HEK293T (cell line): Measurements from ENCODE around the gene TAPBP.
"Not testable (repeated sequence)": the region's sequence is repeated elsewhere in the genome, so short reads cannot be mapped to it uniquely, and the experiment has no call there.

ENCODE experiments used
- CTCF ChIA-PET: fragments of 350-600 bp; formaldehyde crosslinking; extraction: SDS; loops from one replicate; lab custom pipeline; 2021; ENCODE audit warnings: antibody characterized with exemption, inconsistent platforms; lab: Yijun Ruan, JAX
- POLR2A ChIA-PET: fragments of 350-600 bp; formaldehyde crosslinking; extraction: SDS; loops from one replicate; lab custom pipeline; 2020; ENCODE audit warnings: antibody characterized with exemption, inconsistent platforms; lab: Yijun Ruan, JAX
- DNase-seq: peaks from one replicate; pipeline ENCODE4 v3.0.0; 2012; ENCODE audit warnings: mixed read lengths; ENCODE audit errors: extremely low spot score
- ARNT ChIP-seq: fragments of 450-650 bp; IDR thresholded peaks from 2 replicates; pipeline ENCODE4 v1.6.1; 2017; ENCODE audit warnings: mild to moderate bottlenecking
- BHLHE40 ChIP-seq: fragments of 450-650 bp; IDR thresholded peaks from 2 replicates; pipeline ENCODE4 v1.6.1; 2016; ENCODE audit warnings: mild to moderate bottlenecking, moderate library complexity, borderline replicate concordance
- CTBP1 ChIP-seq: fragments of 450-650 bp; IDR thresholded peaks from 2 replicates; pipeline ENCODE4 v1.6.1; 2016; ENCODE audit warnings: borderline replicate concordance
- ELF4 ChIP-seq: fragments of 450-650 bp; IDR thresholded peaks from 2 replicates; pipeline ENCODE4 v1.6.1; 2017; ENCODE audit warnings: antibody characterized with exemption
- FOXA1 ChIP-seq: fragments of 450-650 bp; IDR thresholded peaks from 2 replicates; pipeline ENCODE4 v1.6.1; 2016; ENCODE audit warnings: mild to moderate bottlenecking
- FOXK2 ChIP-seq: fragments of 450-650 bp; IDR thresholded peaks from 2 replicates; pipeline ENCODE4 v1.6.1; 2016; ENCODE audit warnings: mild to moderate bottlenecking
- FOXM1 ChIP-seq: fragments of 450-650 bp; IDR thresholded peaks from 2 replicates; pipeline ENCODE4 v1.6.1; 2017; ENCODE audit warnings: mild to moderate bottlenecking, borderline replicate concordance
- HDGF ChIP-seq: fragments of 450-650 bp; IDR thresholded peaks from 2 replicates; pipeline ENCODE4 v1.6.1; 2017; ENCODE audit warnings: antibody characterized with exemption, borderline replicate concordance
- L3MBTL2 ChIP-seq: fragments of 450-650 bp; conservative IDR thresholded peaks from 2 replicates; pipeline ENCODE4 v1.6.1; 2016; ENCODE audit warnings: mild to moderate bottlenecking
- LEF1 ChIP-seq: fragments of 450-650 bp; IDR thresholded peaks from 2 replicates; pipeline ENCODE4 v1.6.1; 2017; ENCODE audit warnings: mild to moderate bottlenecking, borderline replicate concordance
- PKNOX1 ChIP-seq: fragments of 450-650 bp; IDR thresholded peaks from 2 replicates; pipeline ENCODE4 v1.6.1; 2016
- SP1 ChIP-seq: fragments of 450-650 bp; IDR thresholded peaks from 2 replicates; pipeline ENCODE4 v1.6.1; 2017
- SUZ12 ChIP-seq: fragments of 450-650 bp; IDR thresholded peaks from 2 replicates; pipeline ENCODE4 v1.6.1; 2016; ENCODE audit warnings: mild to moderate bottlenecking
- ZNF384 ChIP-seq: fragments of 450-650 bp; IDR thresholded peaks from 2 replicates; pipeline ENCODE4 v1.6.1; 2016

Gene TAPBP

GRCh38 chr6:33276864-33277662, 36.8 kb downstream of the TAPBP start, which contains the start of gene B3GALT4:
Gene B3GALT4 (plus strand): TSS chr6:33277123. CDS start chr6:33277420, 297 bp downstream.
- peak; percentile 64 for DNase-seq
- ChIA-PET POLR2A (interaction anchor here (0.9 to 4.2 kb wide), 19 partner anchors 10 to 306 kb away, joined by 3 to 37 read pairs (median 5); partner anchors contain the start of genes PFDN6, RGL2, RING1 and TAPBP), CTCF (interaction anchor here (0.8 to 1.9 kb wide), 10 partner anchors 12 to 322 kb away, joined by 3 to 16 read pairs (median 3); partner anchors contain the start of genes PFDN6 and WDR46)
- TF ChIP-seq ARNT, result no peak
- TF ChIP-seq BHLHE40, result no peak
- TF ChIP-seq HDGF, result 0 out of 2 replicates have a peak, but pooled peaks have one; percentile 46
- TF ChIP-seq LEF1, result peak; percentile 83; the same call in 1 of the 2 replicates
- peak; percentile 28; the same call in 1 of the 2 replicates for TF ChIP-seq ELF4
- TF ChIP-seq ZNF384, result no peak

GRCh38 chr6:33276581-33276863, 37.4 kb downstream of the TAPBP start:
- TF ChIP-seq PKNOX1, result no peak
- no peak for TF ChIP-seq SP1
- no peak for TF ChIP-seq LEF1
- TF ChIP-seq BHLHE40, result no peak
- no peak for TF ChIP-seq ARNT
- TF ChIP-seq ELF4, result no peak
- no peak for TF ChIP-seq HDGF
- no peak for TF ChIP-seq FOXA1
- TF ChIP-seq SUZ12, result no peak
- ChIA-PET CTCF (interaction anchor here (0.7 to 1.9 kb wide), 7 partner anchors 23 to 322 kb away, joined by 3 to 16 read pairs (median 3); no protein-coding TSS in a partner anchor), POLR2A (interaction anchor here (1.2 to 4.2 kb wide), 11 partner anchors 13 to 305 kb away, joined by 3 to 37 read pairs (median 6); partner anchors contain the start of genes PFDN6, RGL2, RING1 and TAPBP)
- DNase-seq, result no peak

- not testable (repeated sequence) for DNase-seq
- POLR2A ChIA-PET, result interaction anchor here (1.2 to 4.2 kb wide), 8 partner anchors 13 to 114 kb away, joined by 3 to 37 read pairs (median 12); partner anchors contain the start of genes PFDN6, RGL2, RING1 and TAPBP
- CTCF ChIA-PET, result interaction anchor here (0.7 to 1.9 kb wide), 5 partner anchors 24 to 321 kb away, joined by 3 to 16 read pairs (median 3); no protein-coding TSS in a partner anchor
Measured at GRCh38 chr6:33275795-33276580, 37.9 kb downstream of the TAPBP start.

- no peak for DNase-seq
Measured at GRCh38 chr6:33273924-33274902, 39.7 kb downstream of the TAPBP start.

GRCh38 chr6:33273129-33273923, 40.6 kb downstream of the TAPBP start:
- CTCF ChIA-PET, result no interaction called here
- POLR2A ChIA-PET, result interaction anchor here (2.4 to 5.5 kb wide), 4 partner anchors 16 to 45 kb away, joined by 17 to 54 read pairs (median 26); partner anchors contain the start of genes PFDN6, RGL2, WDR46 and ZBTB22
- TF ChIP-seq L3MBTL2 (no peak), ZNF384 (no peak), FOXK2 (no peak), SP1 (no peak), HDGF (no peak), PKNOX1 (no peak), FOXM1 (no peak)
- no peak for DNase-seq

More at GRCh38 chr6:33273924-33274902, 39.7 kb downstream of the TAPBP start:
- CTCF ChIA-PET, result no interaction called here
- no peak for TF ChIP-seq ELF4
- TF ChIP-seq SUZ12, result no peak
- TF ChIP-seq CTBP1, result no peak
- POLR2A ChIA-PET, result no interaction called here
